ENCODE measurements around the gene WASF2. TPM values are rescaled to one million over a fixed set of nuclear protein-coding genes. Genes with fewer than 3 reads are reported as not detected.
A peak's percentile ranks its signal among the peaks of the same experiment; 100 is the strongest.

WASF2 gene
- total RNA-seq, 2 experiments from 2014 or later, result 108 to 111 TPM

DNA sequence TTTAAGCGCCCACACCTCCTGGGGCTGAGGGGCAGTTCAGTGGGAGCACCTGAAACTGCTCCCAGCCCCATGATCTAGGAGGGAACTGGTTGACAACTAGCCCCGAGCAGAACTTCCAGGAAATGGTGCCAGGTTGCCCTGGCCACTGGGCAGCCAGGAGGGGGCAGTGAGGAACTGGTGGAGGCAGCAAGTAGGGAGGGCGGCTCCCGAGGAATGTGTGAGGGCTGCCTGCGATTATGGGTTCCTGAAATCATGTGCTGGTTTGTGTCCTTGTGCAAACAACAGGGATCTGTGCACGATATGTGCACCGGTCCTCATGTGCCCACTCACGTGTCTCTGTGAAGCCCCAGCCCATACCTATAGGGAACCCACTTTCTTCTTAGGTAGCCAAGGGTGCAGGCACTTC, 87.6 kb downstream of the WASF2 start:
- no peaks in the 10 kb centered on the region for H3K27me3 Mint-ChIP-seq
- intact Hi-C loops (cut with micrococcal nuclease), result no loop called here
- POLR2A ChIA-PET, result interaction anchor here (0.5 to 0.9 kb wide), 5 partner anchors 50 to 156 kb away, joined by 3 to 4 read pairs (median 3); no protein-coding TSS in a partner anchor

DNA sequence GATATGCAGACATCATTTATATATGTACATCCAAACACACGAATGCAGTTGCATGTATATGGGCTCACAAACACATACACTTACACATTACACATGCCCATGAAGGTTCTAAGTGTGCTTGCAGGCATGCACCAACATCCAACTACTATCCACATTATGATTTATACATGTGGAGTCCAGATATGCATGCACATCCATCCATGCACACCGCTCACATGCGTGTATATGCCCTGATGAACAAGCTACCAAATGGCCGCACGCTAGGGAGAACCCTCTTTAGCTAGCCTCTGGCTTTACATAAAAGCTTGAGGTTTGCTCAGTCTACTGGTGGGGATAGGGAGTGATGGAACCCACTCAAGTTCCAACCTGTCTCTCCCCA, 89.0 kb downstream of the WASF2 start:
- H3K4me3 Mint-ChIP-seq, result no peak overlapping the region
- ChIA-PET CTCF (interaction anchor here (2.8 to 12.1 kb wide), 4 partner anchors 13 to 206 kb away, joined by 16 to 293 read pairs (median 70); partner anchors contain the start of gene AHDC1), POLR2A (interaction anchor here (0.7 kb wide), 1 partner anchor 127 kb away, joined by 3 read pairs; no protein-coding TSS in a partner anchor)
- DNase-seq, result no peak
- H3K27ac Mint-ChIP-seq, result no peak overlapping the region
- peaks cover 24% of the 10 kb centered on the region for H3K4me1 Mint-ChIP-seq (ENCODE audit: low read depth)
- no peak for TF ChIP-seq CTCF (IDR thresholded peaks at IDR 0.05)
- intact Hi-C loops (cut with micrococcal nuclease), result no loop called here
- H3K9me3 Mint-ChIP-seq, result no peaks in the 10 kb centered on the region
- H3K27me3 Mint-ChIP-seq, result no peaks in the 10 kb centered on the region
- H3K36me3 Mint-ChIP-seq (ENCODE audit: low read depth), result no peaks in the 10 kb centered on the region
- ATAC-seq, result no peak

More for the DNA sequence above, 87.6 kb downstream of the WASF2 start:
- CTCF ChIA-PET, result interaction anchor here (0.8 to 12.1 kb wide), 26 partner anchors 7 to 260 kb away, joined by 3 to 293 read pairs (median 4); partner anchors contain the start of genes AHDC1 and WASF2
- Mint-ChIP-seq H3K9me3 (no peaks in the 10 kb centered on the region), H3K4me3 (no peak overlapping the region), H3K36me3 (ENCODE audit: low read depth) (no peaks in the 10 kb centered on the region), H3K4me1 (ENCODE audit: low read depth) (peaks cover 24% of the 10 kb centered on the region), H3K27ac (peak overlapping the region; percentile 83)
- DNase-seq, result no peak
- TF ChIP-seq CTCF (IDR thresholded peaks at IDR 0.05), result no peak
- ATAC-seq, result no peak

DNA sequence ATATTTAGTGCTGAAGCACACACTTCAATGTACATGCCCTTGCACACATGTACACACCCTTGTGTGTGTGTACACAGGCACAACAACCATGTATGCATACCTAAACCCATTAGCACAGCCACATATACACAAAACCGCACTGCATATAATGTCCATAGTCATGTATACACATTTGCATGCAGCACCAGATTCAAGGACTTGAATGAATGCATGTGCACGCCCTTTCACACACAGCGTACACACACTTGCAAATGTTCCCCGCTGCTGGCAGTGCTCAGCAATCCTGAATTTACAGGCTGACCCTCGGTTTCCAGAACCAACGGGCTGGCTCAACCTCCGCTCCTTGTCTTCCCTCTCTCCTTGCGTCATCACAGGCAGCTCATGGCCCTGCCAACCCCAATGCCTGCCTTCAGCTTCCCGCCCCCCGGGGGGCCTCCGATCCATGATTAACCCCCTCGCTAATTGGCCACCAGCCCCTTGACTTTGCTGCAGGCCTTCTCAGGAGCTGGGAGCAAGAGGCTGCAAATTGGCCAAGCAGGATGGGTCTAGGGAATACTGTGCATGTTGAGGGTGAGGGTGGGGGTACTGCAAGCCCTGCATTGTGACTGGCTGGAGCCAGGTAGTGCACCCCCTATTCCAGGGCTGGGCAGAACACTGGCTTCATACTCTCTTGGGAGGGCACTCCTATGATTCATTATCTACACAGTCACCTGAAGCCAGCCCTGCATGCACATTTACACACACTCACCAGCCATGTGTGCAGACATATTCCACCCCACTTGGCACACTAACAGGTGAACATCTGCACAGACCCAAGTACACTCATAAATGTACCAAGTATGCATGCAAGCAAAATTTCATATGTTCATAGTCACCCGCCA, 89.6 kb downstream of the WASF2 start:
- Mint-ChIP-seq H3K9me3 (no peaks in the 10 kb centered on the region), H3K27ac (no peak overlapping the region), H3K27me3 (no peaks in the 10 kb centered on the region), H3K36me3 (ENCODE audit: low read depth) (no peaks in the 10 kb centered on the region), H3K4me1 (ENCODE audit: low read depth) (peaks cover 24% of the 10 kb centered on the region), H3K4me3 (no peak overlapping the region)
- POLR2A ChIA-PET, result interaction anchor here (0.7 to 2.8 kb wide), 2 partner anchors 44 to 127 kb away, joined by 3 to 10 read pairs; no protein-coding TSS in a partner anchor
- no peak for TF ChIP-seq CTCF (IDR thresholded peaks at IDR 0.05)
- DNase-seq (no peak), ATAC-seq (no peak)
- intact Hi-C loops (cut with micrococcal nuclease), result no loop called here
- CTCF ChIA-PET, result interaction anchor here (11.4 to 12.1 kb wide), 2 partner anchors 102 to 206 kb away, joined by 106 to 293 read pairs; partner anchors contain the start of gene AHDC1

DNA sequence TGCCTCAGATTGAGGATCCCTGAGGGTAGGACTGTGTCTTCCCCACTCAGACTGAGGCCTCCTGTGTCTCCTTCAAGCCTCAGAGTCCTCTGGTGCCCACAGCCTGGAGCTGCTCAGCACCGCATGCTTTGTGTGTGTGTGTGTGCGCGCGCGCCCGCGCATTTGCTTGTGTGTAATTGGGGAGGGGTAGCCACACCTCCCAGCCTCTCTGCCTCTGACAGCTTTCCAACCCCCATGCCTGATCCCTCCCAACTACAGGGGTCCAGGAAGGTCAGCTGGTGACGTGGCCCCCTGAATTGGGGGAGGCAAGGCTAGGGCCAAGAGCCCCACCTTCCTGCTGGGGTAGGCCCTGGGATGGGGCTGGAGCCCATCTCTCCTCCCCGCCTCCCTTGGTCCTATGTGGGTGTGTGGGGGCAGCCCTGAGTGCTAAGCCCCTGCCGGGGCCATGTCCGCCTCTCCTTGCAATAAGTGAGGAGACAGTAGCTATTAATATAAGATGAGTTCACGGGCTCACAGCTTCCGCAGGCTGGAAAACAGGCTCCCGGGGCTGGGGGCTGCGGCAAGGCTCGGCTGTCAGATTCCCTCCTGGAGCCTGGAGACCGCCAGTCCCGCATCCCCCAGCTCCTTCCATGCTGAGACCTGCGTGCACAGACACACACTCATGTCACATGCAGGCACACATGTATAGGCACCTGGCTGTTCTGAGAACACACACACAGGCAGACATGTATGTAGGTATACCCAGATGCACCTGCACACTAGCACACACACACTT, 90.5 kb downstream of the WASF2 start:
- Mint-ChIP-seq H3K36me3 (ENCODE audit: low read depth) (no peaks in the 10 kb centered on the region), H3K4me3 (no peak overlapping the region), H3K4me1 (ENCODE audit: low read depth) (peaks cover 26% of the 10 kb centered on the region), H3K27me3 (no peaks in the 10 kb centered on the region), H3K9me3 (no peaks in the 10 kb centered on the region), H3K27ac (no peak overlapping the region)
- ChIA-PET POLR2A (interaction anchor here (1.0 to 2.8 kb wide), 4 partner anchors 28 to 99 kb away, joined by 3 to 10 read pairs (median 4); no protein-coding TSS in a partner anchor), CTCF (interaction anchor here (0.6 to 12.1 kb wide), 6 partner anchors 12 to 207 kb away, joined by 3 to 293 read pairs (median 20); partner anchors contain the start of gene AHDC1)
- intact Hi-C loops (cut with micrococcal nuclease), result loop anchor here (10.0 kb wide), 2 partner anchors 55 to 265 kb away; partner anchors contain the start of gene SYTL1
- ATAC-seq (no peak), DNase-seq (no peak)
- no peak for TF ChIP-seq CTCF (IDR thresholded peaks at IDR 0.05)

Measured in activated CD8-positive, alpha-beta T cell treated with anti-CD3 and anti-CD28 coated beads for 36 hours (primary cell).